SK-N-DZ (cell line): Measurements from ENCODE around the gene ZFP36L2.

Source experiments
- DNase-seq: peaks from one replicate; pipeline ENCODE4 v3.0.0-alpha.2; 2015; ENCODE audit warnings: low spot score

ZFP36L2 gene

DNA sequence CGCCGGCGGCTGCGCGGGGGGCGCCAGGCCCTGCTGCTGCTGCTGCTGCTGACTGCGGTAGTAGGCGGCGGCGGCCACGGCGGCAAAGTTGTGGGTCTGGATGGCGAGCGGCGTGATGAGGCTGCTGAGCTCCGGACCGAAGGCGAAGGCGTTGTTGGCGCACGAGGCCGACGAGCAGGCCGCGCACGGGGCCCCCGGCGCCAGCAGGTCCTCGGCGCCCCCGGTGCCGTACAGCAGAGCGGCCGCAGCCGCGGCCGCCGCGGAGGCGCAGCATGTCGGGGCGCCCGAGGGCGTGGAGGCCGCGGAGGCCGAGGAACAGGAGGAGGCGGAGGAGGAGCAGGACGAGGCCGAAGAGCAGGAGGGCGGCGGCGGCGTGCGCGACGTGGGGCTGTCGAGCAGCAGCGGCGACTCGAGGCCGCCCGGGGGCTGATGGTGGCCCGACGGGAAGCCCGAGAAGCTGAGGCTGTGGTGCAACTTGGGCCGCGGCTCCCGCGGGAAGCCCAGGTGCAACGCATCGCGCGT is 1.8 kb downstream of the ZFP36L2 start:
- no peak for DNase-seq

- peak; percentile 65 for DNase-seq
These were observed 2.3 kb downstream of the ZFP36L2 start for GRCh38 chr2:43224131-43224570.

- DNase-seq, result no peak
These were observed 2.8 kb downstream of the ZFP36L2 start for GRCh38 chr2:43223521-43224001.

GRCh38 chr2:43222475-43223309 is 3.7 kb downstream of the ZFP36L2 start:
- DNase-seq, result no peak

DNA sequence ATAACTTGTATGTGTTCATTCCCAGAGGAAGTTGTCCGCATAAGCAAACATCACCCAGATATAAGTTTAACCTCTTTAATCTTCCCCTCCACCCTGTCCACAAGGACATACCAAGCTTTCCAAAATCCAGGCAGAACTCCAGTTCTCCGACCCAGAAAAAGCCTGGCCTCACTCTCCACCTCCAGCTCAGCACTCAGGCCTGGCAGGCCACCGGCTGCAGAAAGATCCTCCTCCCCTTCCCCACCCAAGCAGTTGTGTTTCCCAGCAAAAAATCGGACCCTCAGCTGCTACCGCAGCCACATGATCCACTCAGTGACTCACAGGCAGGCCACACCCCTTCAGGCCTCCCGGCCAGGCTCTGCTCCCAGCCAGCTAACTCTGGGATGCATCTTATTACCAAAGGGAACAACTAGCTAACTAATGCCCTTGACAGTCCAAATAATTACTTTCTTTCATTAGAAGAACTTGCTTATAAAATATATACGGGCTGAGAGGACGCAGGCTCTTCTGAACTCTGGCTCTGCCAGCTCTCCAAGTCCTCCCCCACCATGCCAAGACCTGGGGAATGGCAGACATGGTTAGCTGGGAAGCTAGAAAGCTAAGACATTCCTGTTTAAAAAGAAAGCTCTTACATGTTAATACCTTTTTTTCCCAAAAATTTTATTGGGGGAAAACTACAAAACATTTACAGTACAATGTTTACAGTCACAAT is 4.5 kb downstream of the ZFP36L2 start:
- DNase-seq, result peak; percentile 85

- DNase-seq, result peak; percentile 73
These were observed 5.2 kb downstream of the ZFP36L2 start for GRCh38 chr2:43221124-43221762.

GRCh38 chr2:43220760-43221123 is 5.7 kb downstream of the ZFP36L2 start:
- DNase-seq, result no peak

DNA sequence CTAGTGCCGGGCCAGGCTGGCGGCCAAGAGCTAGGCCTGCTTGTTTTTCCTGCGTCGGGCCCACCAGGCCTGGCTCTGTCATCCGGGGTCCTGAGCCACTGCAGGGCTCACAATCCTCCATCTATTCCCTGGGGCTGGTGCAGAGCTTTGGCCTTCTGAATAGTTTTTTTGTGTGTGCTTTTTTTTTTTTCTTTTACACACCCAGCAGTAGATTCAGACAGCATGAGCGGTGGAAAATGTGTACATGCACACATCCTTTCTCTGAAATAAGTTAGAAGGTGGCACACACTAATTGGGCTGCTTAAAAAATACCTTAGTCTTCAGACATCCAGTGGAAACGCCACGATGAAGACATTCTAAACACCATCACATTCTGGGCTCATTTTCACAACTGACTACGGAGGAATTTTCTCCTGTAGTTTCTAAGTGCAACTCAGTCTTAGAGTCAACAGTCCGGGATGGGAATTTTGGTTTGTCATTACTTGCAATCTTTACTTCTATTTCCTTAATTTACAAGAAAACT is 6.1 kb downstream of the ZFP36L2 start:
- no peak for DNase-seq

GRCh38 chr2:43219383-43220228 is 6.8 kb downstream of the ZFP36L2 start:
- DNase-seq, result peak; percentile 84

DNA sequence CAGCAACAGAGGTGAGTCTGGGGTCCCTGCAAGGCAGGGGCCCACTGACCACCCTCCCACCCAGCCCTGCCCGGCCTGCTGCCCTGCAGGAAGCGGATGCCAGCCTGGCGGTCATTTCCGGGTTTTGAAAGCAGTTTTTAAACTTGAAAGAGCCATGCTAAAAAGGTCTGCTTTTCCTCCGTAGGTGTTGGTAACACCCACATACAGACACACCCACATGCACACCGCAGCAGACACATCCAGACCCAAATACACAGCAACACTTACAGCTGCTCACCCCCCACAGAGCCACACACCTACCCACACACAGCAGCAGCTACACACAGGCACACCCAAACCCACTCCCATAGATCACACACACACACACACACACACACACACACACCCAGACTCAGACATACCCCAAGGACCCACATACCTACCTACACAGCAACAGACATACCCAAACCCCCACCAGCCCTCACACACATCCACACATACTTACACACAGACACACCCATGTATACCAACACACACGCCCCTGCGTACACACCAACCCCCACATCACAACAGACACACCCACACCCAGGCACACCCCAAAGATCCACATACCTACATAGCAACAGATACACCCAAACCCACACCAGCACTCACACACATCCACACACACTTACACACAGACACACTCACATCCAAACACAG is 7.6 kb downstream of the ZFP36L2 start:
- DNase-seq, result no peak

- DNase-seq, result no peak
These were observed 8.2 kb downstream of the ZFP36L2 start for GRCh38 chr2:43218155-43218701.

DNA sequence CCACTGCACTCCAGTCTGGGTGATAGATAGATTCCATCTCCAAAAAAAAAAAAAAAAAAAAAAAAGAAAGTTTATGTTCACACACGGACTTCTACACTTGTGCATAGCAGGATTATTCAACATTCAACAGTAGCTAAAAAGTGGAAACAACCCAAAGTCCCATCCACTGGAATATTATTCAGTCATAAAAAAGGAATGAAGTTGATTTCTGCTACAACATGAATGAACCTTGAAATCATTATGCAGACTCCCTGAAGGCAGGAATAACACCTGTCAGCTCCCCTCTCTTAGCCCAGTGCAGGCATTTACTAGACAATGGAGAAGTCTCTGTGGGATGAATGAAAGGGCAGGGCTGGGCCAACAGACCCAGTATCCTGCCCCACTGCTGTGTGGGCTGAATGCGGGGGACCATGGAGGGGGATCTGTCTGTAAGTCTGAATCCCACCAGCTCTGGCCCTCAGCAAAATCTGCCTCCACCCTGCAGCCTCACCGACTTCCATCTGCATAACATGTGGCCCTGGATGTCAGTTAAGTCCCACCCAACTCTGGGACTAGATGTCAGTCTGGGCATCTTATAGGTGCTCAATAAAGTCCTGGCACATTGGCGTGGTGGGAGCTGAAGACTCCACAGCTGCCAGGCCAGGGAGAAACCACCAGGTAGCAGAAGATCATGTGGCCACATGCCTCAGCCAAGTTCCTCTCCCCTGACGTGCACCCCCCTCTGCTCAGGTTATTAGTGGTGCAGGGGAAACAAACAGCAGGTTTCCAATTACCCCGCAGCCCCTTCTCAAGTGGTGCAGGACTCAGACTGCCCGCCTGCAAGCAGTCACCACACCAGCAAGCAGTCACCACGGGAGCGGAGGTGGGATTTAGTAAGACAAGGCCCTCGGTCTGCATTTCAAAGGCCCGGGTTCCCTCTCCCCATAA is 8.9 kb downstream of the ZFP36L2 start:
- peak; percentile 41 for DNase-seq

GRCh38 chr2:43216629-43217028 is 9.8 kb downstream of the ZFP36L2 start:
- no peak for DNase-seq

DNA sequence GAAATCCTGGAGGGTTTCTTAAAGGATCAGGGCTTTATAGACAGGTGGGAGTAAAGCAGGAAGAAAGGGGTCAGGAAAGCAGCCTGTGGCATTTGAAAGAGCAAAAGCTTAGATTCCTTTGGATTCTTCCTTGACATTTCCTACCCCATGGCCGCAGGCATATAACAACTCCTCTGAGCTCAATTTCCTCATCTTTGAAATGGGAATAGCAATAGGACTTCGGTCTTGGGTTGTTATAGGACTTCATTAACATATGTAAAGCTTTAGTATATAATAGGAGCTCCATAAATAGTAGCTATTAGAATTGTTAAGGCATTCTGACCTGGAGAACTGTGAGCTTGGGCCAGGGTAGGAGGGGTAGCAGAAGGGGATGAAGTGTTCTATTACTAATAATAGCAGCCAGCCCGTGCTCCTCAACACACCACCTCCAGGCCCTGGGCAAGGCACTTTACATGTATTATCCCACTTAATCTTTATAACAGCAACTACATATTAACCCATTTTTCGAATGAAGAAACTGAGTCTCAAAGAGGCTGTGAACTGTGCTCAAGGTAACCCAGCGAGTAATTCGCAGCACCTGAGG is 10.6 kb downstream of the ZFP36L2 start:
- DNase-seq, result no peak

GRCh38 chr2:43214253-43214652 is 12.2 kb downstream of the ZFP36L2 start:
- no peak for DNase-seq

DNA sequence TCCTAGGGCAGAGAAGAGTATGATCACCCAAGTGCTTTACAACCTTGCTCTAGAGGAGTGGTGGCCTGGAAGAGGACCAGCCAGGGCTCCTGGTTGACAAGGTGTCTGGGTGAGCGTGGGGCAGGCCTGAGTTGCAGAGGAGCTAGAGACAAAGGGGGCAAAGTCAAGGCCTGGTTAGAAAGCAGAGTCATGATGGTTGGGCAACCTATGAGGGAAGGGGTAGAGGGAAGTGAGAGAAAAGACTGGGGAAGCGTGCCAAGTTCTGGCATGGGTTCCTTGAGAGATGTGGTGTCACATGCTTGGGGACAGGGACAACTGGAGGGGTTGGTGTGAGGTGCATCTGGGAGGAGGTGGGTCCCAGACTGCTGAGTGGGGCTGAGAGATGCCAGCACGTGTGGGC is 13.5 kb downstream of the ZFP36L2 start:
- no peak for DNase-seq

- no peak for DNase-seq
These were observed 14.1 kb downstream of the ZFP36L2 start for GRCh38 chr2:43212216-43212835.
